Neural progenitor cell (in vitro differentiated cells): Measurements from ENCODE around the gene TP53I3. TPM values are rescaled to one million over a fixed set of nuclear protein-coding genes. Genes with fewer than 3 reads are reported as not detected.
"Not testable (repeated sequence)": the region's sequence is repeated elsewhere in the genome, so short reads cannot be mapped to it uniquely, and the experiment has no call there.

Source experiments
- DNase-seq: peaks from one replicate; pipeline ENCODE4 v3.0.0-alpha.2; 2016; ENCODE audit warnings: low spot score
- H2AFZ ChIP-seq: fragments of 200-600 bp; sonication (generic); replicated peaks from 2 replicates; pipeline ENCODE4 v1.6.1; 2016; ENCODE audit warnings: antibody characterized with exemption
- H3F3A ChIP-seq: fragments of 200-600 bp; sonication (generic); 2 replicates; pipeline ENCODE4 v1.6.1; 2016; ENCODE audit warnings: antibody characterized with exemption, low read depth
- H3K27ac ChIP-seq: fragments of 200-600 bp; sonication (generic); 2 replicates; pipeline ENCODE4 v1.5.1; 2016; ENCODE audit warnings: mild to moderate bottlenecking
- H3K27me3 ChIP-seq: fragments of 200-600 bp; sonication (generic); 2 replicates; pipeline ENCODE4 v1.6.1; 2016; ENCODE audit warnings: mild to moderate bottlenecking, moderate library complexity
- H3K36me3 ChIP-seq: fragments of 200-600 bp; sonication (generic); 2 replicates; pipeline ENCODE4 v1.5.1; 2016
- H3K4me1 ChIP-seq: fragments of 200-600 bp; sonication (generic); 2 replicates; pipeline ENCODE4 v1.6.1; 2016; ENCODE audit warnings: mixed run types
- H3K4me2 ChIP-seq: fragments of 200-600 bp; sonication (generic); 2 replicates; pipeline ENCODE4 v1.6.1; 2016
- H3K4me3 ChIP-seq: fragments of 200-600 bp; sonication (generic); 2 replicates; pipeline ENCODE4 v1.5.1; 2016
- H3K79me2 ChIP-seq: fragments of 200-600 bp; sonication (generic); 2 replicates; pipeline ENCODE4 v1.6.1; 2016; ENCODE audit warnings: low read depth
- H3K9ac ChIP-seq: fragments of 200-600 bp; sonication (generic); 2 replicates; pipeline ENCODE4 v1.6.1; 2016
- H3K9me3 ChIP-seq: fragments of 200-600 bp; sonication (generic); 2 replicates; pipeline ENCODE4 v1.5.1; 2016; ENCODE audit warnings: low read depth
- H4K20me1 ChIP-seq: fragments of 200-600 bp; sonication (generic); 2 replicates; pipeline ENCODE4 v1.6.1; 2016; ENCODE audit warnings: low read depth
- H3K27ac Mint-ChIP-seq: 3 replicates; pipeline ENCODE4 v1.8.0; 2021; ENCODE audit warnings: mixed read lengths
- H3K27me3 Mint-ChIP-seq: 2 replicates; pipeline ENCODE4 v1.8.0; 2022; ENCODE audit warnings: low read depth, mild to moderate bottlenecking, inconsistent platforms, moderate library complexity, mixed read lengths; ENCODE audit not compliant: insufficient read depth
- H3K36me3 Mint-ChIP-seq: 3 replicates; pipeline ENCODE4 v1.8.0; 2021; ENCODE audit warnings: mixed read lengths
- H3K4me1 Mint-ChIP-seq: 3 replicates; pipeline ENCODE4 v1.8.0; 2021; ENCODE audit warnings: mixed read lengths
- H3K4me3 Mint-ChIP-seq: 3 replicates; pipeline ENCODE4 v1.8.0; 2021; ENCODE audit warnings: mild to moderate bottlenecking, moderate library complexity, mixed read lengths
- H3K9me3 Mint-ChIP-seq: 3 replicates; pipeline ENCODE4 v1.8.0; 2020; ENCODE audit warnings: mixed read lengths
- CTCF ChIP-seq: fragments of 200-600 bp; sonication (generic); IDR thresholded peaks from 2 replicates; pipeline ENCODE4 v1.5.1; 2017; ENCODE audit warnings: antibody characterized with exemption, mild to moderate bottlenecking
- EZH2 ChIP-seq: fragments of 200-600 bp; sonication (generic); IDR thresholded peaks from 2 replicates; pipeline ENCODE4 v1.6.1; 2017; ENCODE audit warnings: antibody characterized with exemption, mild to moderate bottlenecking, moderate library complexity
- EZH2phosphoT487 ChIP-seq: fragments of 200-600 bp; sonication (generic); IDR thresholded peaks from 2 replicates; pipeline ENCODE4 v1.6.1; 2017; ENCODE audit warnings: antibody characterized with exemption
- total RNA-seq: library from RNA; depleted of rRNA; stranded (reverse); fragments of >200 nt; gene quantifications from 2 replicates; pipeline ENCODE4 v1.2.3, GENCODE V29; 2015; ENCODE audit warnings: low replicate concordance

TP53I3 gene
- total RNA-seq, 1 donor from 2014 or later = 25.8 TPM

GRCh38 chr2:24111407-24111901, 26.8 kb upstream of the TP53I3 start:
- no peak overlapping the region for H3K4me2 ChIP-seq
- no peak overlapping the region for H3K27ac ChIP-seq
- no peak for DNase-seq
- H3K4me3 ChIP-seq = no peak overlapping the region
- no peak overlapping the region for H3K9ac ChIP-seq
- H2AFZ ChIP-seq = no peak overlapping the region
- H3K4me1 ChIP-seq = no peaks in the 10 kb centered on the region
- no peaks in the 10 kb centered on the region for H3F3A ChIP-seq
- H3K36me3 ChIP-seq = no peaks in the 10 kb centered on the region
- H4K20me1 ChIP-seq = no peaks in the 10 kb centered on the region
- Mint-ChIP-seq H3K9me3 (peaks cover 33% of the 10 kb centered on the region), H3K27me3 (peaks cover 11% of the 10 kb centered on the region), H3K4me1 (no peaks in the 10 kb centered on the region), H3K27ac (no peak overlapping the region), H3K4me3 (no peak overlapping the region), H3K36me3 (no peaks in the 10 kb centered on the region)
- TF ChIP-seq CTCF (no peak), EZH2phosphoT487 (no peak), EZH2 (no peak)
- no peaks in the 10 kb centered on the region for H3K79me2 ChIP-seq
- H3K9me3 ChIP-seq = no peaks in the 10 kb centered on the region
- no peaks in the 10 kb centered on the region for H3K27me3 ChIP-seq

GRCh38 chr2:24110660-24111303, 26.1 kb upstream of the TP53I3 start:
- no peak overlapping the region for H3K4me3 Mint-ChIP-seq
- Histone ChIP-seq H4K20me1 (no peaks in the 10 kb centered on the region), H3K9ac (no peak overlapping the region), H3K4me1 (no peaks in the 10 kb centered on the region), H3K79me2 (no peaks in the 10 kb centered on the region), H2AFZ (no peak overlapping the region), H3K27me3 (no peaks in the 10 kb centered on the region), H3K36me3 (no peaks in the 10 kb centered on the region), H3K4me3 (no peak overlapping the region), H3K4me2 (no peak overlapping the region), H3K27ac (no peak overlapping the region), H3K9me3 (no peaks in the 10 kb centered on the region), H3F3A (no peaks in the 10 kb centered on the region)
- H3K27ac Mint-ChIP-seq = no peak overlapping the region
- peaks cover 11% of the 10 kb centered on the region for H3K27me3 Mint-ChIP-seq
- DNase-seq = no peak
- TF ChIP-seq EZH2 = no peak
- no peak for TF ChIP-seq CTCF
- no peak for TF ChIP-seq EZH2phosphoT487
- H3K4me1 Mint-ChIP-seq = no peaks in the 10 kb centered on the region
- peaks cover 2% of the 10 kb centered on the region for H3K36me3 Mint-ChIP-seq
- H3K9me3 Mint-ChIP-seq = peaks cover 35% of the 10 kb centered on the region

- not testable (repeated sequence) for H3K27ac ChIP-seq, H3K27ac Mint-ChIP-seq, H3K36me3 Mint-ChIP-seq, H3F3A ChIP-seq, H3K4me1 Mint-ChIP-seq, H4K20me1 ChIP-seq, DNase-seq, H3K9me3 ChIP-seq, H2AFZ ChIP-seq, H3K79me2 ChIP-seq, H3K4me3 ChIP-seq, H3K4me2 ChIP-seq, H3K4me3 Mint-ChIP-seq, H3K4me1 ChIP-seq, H3K9ac ChIP-seq, H3K36me3 ChIP-seq, H3K27me3 ChIP-seq
- Mint-ChIP-seq H3K27me3 (peaks cover 11% of the 10 kb centered on the region), H3K9me3 (peaks cover 32% of the 10 kb centered on the region)
These were observed 24.8 kb upstream of the TP53I3 start for GRCh38 chr2:24109431-24109830.

GRCh38 chr2:24107336-24107735, 22.7 kb upstream of the TP53I3 start:
- no peak for DNase-seq
- H3K9me3 Mint-ChIP-seq = peaks cover 35% of the 10 kb centered on the region
- H3F3A ChIP-seq = no peaks in the 10 kb centered on the region
- no peak overlapping the region for H3K27ac ChIP-seq
- no peak overlapping the region for H3K27ac Mint-ChIP-seq
- H3K36me3 Mint-ChIP-seq = peaks cover 2% of the 10 kb centered on the region
- no peak overlapping the region for H3K4me3 ChIP-seq
- no peak overlapping the region for H3K4me3 Mint-ChIP-seq
- no peak overlapping the region for H3K4me2 ChIP-seq
- no peaks in the 10 kb centered on the region for H4K20me1 ChIP-seq
- no peak overlapping the region for H3K9ac ChIP-seq
- peaks cover 9% of the 10 kb centered on the region for H3K27me3 Mint-ChIP-seq
- no peaks in the 10 kb centered on the region for H3K4me1 Mint-ChIP-seq
- H3K27me3 ChIP-seq = no peaks in the 10 kb centered on the region
- H3K79me2 ChIP-seq = no peaks in the 10 kb centered on the region
- H2AFZ ChIP-seq = no peak overlapping the region
- no peaks in the 10 kb centered on the region for H3K36me3 ChIP-seq
- no peaks in the 10 kb centered on the region for H3K4me1 ChIP-seq
- TF ChIP-seq EZH2phosphoT487 (no peak), EZH2 (no peak), CTCF (no peak)
- no peaks in the 10 kb centered on the region for H3K9me3 ChIP-seq
